DMS53 treated with DMSO at 0.1 percent for 48 hours (cell line): ENCODE measurements around the gene KLF14.
A peak's percentile ranks its signal among the peaks of the same experiment; 100 is the strongest.
"Not testable (repeated sequence)": the region's sequence is repeated elsewhere in the genome, so short reads cannot be mapped to it uniquely, and the experiment has no call there.

ENCODE experiments used
- DNase-seq: peaks from one replicate; lab custom pipeline; 2025; ENCODE audit not compliant: unreplicated experiment; lab: John Stamatoyannopoulos, UW

Gene KLF14

GRCh38 chr7:130721486-130722277 lies 12.3 kb downstream of the KLF14 start:
- DNase-seq, result peak; percentile 42

GRCh38 chr7:130719541-130719940 lies 14.5 kb downstream of the KLF14 start:
- DNase-seq, result no peak

DNA sequence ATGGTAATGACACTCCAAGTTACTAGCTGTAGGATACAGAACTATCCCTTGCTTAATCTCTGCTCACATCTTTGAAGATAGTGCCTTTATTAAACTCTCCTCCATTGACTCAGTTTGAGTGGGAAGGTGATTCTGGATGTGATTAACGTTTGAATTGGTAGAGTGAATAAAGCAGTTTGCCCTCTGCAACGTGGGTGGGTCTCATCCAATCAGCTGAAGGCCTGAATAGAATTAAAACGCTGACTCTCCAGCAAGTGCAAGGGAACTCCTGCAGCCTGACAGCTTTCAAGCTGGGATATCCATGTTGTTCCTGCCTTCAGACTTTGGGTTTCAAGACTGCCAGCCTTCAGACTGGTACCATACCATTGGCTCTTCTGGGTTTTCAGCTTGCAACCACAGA lies 21.6 kb downstream of the KLF14 start:
- DNase-seq, result no peak

GRCh38 chr7:130708766-130709165 lies 25.2 kb downstream of the KLF14 start:
- DNase-seq, result no peak

DNA sequence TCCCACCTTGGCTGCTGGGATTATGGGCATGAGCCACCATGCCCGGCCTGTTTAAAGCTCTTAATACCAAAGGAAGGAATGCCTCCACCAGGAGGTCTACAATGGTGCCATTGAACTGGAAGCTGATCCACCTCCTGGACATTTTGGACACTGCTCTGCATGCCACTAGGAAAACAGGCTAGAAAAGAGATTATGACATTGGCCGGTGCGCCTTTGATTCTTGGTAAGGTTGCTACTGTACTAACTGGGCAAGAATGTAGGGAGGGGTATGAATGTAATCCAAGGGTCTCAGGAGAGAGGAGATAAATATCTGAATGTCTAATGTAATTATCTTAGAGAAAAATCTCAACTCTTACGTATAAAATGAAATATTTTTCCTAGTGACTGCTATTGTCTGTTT lies 26.0 kb downstream of the KLF14 start:
- DNase-seq, result no peak

DNA sequence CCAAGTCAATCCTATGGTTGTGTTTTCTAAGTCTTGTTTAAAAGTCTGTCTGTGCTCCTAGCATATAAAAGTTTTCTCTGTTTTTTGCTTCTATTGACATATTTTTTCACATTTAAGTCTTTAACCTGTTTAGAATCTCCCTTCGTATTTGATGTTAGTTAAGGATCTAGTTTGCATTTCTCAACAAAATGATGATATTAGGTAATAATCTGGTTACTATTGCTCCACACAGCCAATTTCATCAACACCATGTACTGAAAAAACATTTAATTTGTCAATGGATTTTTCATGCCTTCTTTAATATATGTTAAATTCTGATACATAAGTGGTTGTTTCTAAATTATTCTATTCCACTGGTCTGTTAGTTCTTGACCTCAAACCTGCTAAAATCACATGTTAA lies 30.2 kb downstream of the KLF14 start:
- no peak for DNase-seq

DNA sequence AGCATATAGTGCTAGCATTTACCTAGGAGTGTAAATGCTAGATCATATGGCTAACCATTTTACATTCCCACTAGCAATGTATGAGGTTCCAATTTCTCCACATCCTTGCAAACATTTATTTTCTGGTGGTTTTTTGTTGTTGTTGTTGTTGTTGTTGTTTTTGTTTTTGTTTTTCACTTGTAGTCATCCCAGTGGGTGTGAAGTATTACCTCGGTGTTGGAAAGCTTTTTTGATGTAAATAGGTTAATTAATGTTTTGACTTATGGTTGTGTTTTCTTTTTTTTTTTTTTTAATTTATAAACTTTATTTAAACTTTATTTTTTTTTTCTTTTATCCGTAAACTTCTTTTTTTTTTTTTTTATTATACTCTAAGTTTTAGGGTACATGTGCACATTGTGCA lies 32.4 kb downstream of the KLF14 start:
- DNase-seq, result no peak

DNA sequence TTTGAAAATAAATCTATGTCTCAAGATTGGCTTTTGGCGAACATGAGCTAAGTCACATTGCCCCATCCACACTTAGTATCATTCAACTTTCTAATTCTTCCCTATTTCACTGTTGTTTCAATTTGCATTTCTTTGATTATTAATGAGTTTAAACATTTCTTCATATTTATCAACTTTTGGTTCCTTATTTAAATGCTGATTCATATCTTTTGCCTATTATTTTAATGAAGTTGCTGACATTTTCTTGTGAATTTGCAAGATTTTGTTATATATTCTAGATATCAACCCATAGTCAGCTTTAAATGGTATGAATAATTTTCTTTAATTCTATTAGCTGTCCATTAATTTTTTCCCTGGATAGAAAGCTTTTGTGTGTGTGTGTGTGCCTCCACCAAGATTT lies 33.2 kb downstream of the KLF14 start:
- DNase-seq, result no peak

- DNase-seq, result no peak
Measured at GRCh38 chr7:130699686-130700085, 34.3 kb downstream of the KLF14 start.

DNA sequence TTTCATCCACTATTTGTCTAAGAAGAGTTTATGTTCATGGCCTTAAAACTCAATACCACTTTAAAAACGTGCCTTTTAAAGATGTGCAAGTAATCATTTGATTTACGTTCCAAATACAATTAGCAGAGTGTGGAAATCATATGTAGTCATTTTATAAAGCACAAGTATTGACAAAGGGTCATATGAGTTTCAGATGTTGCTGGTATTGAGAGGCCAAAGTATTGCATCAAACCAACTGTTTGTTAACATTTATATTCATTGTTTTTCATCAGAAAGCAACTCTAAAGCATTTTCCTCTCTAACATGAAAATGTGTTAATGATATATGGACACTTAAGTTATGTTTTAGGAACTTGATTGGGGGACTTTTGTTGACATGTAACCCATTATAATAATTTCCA lies 36.2 kb downstream of the KLF14 start:
- no peak for DNase-seq

DNA sequence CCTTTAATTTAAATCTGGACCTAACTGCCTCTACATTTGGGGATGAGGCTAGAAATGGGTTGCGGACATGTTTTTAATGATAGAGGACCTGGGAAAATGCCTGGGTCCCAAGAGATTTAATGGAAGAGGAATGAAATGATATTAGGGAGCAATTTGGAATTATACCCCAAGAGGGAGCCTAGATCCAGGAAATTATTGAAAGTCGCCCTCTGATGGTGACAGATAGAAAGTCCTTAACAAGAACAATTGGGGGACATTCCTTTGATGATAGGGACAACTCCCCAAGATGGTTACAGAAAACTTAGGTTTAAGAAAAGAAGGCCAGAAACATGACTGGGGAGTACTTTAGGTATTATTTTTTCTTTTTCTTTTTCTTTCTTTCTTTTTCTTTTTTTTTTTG lies 38.2 kb downstream of the KLF14 start:
- no peak for DNase-seq

GRCh38 chr7:130692396-130692795 lies 41.6 kb downstream of the KLF14 start:
- DNase-seq, result not testable (repeated sequence)

DNA sequence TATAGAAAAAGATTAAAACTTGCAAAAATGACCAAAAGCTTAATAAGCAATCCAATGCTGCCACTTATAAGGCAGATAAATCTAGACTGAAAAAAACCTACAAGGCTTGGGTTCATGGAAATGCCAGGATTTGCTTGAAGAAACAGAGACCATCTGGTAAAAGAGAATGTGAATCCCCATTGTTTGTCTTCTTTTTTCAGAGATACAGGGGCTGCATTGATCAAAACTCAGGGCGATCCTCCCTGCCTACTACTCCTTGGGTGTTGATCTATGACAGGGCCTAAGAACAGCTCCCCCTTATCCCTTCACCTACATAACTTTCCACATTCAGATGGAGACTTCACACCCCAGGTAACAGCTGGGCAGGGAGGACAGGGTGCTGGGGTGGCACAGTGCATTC lies 44.3 kb downstream of the KLF14 start:
- no peak for DNase-seq

GRCh38 chr7:130683026-130683425 lies 51.0 kb downstream of the KLF14 start:
- no peak for DNase-seq
